Keratinocyte (primary cell): Measurements from ENCODE around the gene FYB1.

ENCODE experiments used
- CTCF ChIP-seq, 3 experiments: IDR thresholded peaks in 1 of 3; conservative IDR thresholded peaks in 1 of 3; optimal IDR thresholded peaks in 1 of 3; 2 replicates in 2 of 3; 3 replicates in 1 of 3; pipeline versions ENCODE3 to v1.5.1; 2011; ENCODE audit warnings: low read length in 3 of 3, mild to moderate bottlenecking in 3 of 3, moderate library complexity in 2 of 3, control low read depth in 1 of 3, inconsistent platforms in 1 of 3; ENCODE audit not compliant: insufficient read depth in 2 of 3; ENCODE audit errors: extremely low read depth in 1 of 3
- EZH2 ChIP-seq: IDR thresholded peaks from one replicate; pipeline ENCODE4 v1.6.1; 2012; ENCODE audit warnings: inconsistent platforms, mild to moderate bottlenecking, low read length, moderate library complexity

GRCh38 chr5:39062104-39062503 lies 157.3 kb downstream of the FYB1 start:
- TF ChIP-seq CTCF (optimal IDR thresholded peaks at IDR 0.05 in 1 of 3, IDR thresholded peaks at IDR 0.05 in 1 of 3, conservative IDR thresholded peaks at IDR 0.05 in 1 of 3; ENCODE audit: extremely low read depth in 1 of 3, insufficient read depth in 2 of 3, low read length in 3 of 3) (no peak), EZH2 (no peak)
